HepG2 (cell line): ENCODE results near the gene FGF14.

Experiments
- ARHGAP35 ChIP-seq: sonication (generic); formaldehyde crosslinking; IDR thresholded peaks from 2 replicates; pipeline ENCODE4 v1.9.0; 2022; ENCODE audit warnings: mild to moderate bottlenecking, inconsistent platforms, moderate library complexity, missing genetic modification reagents, borderline replicate concordance
- CEBPG ChIP-seq: IDR thresholded peaks from 2 replicates; pipeline ENCODE4 v1.6.1; 2016
- FOXM1 ChIP-seq: sonication (generic); formaldehyde crosslinking; IDR thresholded peaks from 2 replicates; pipeline ENCODE4 v1.5.0; 2020; ENCODE audit warnings: missing genetic modification reagents
- HNRNPH1 ChIP-seq: fragments of 200-400 bp; formaldehyde crosslinking; optimal IDR thresholded peaks from 2 replicates; pipeline ENCODE3; 2017; ENCODE audit warnings: mild to moderate bottlenecking, low read depth, low read length
- MATR3 ChIP-seq: sonication (generic); formaldehyde crosslinking; IDR thresholded peaks from 2 replicates; pipeline ENCODE4 v1.4.0; 2020; ENCODE audit warnings: missing genetic modification reagents
- RORA ChIP-seq: sonication (generic); formaldehyde crosslinking; IDR thresholded peaks from 2 replicates; pipeline ENCODE4 v1.5.0; 2020; ENCODE audit warnings: mild to moderate bottlenecking, missing genetic modification reagents, moderate library complexity
- SAP130 ChIP-seq: IDR thresholded peaks from 2 replicates; pipeline ENCODE4 v1.6.1; 2016; ENCODE audit warnings: low read depth
- TAF1 ChIP-seq: sonication (generic); formaldehyde crosslinking; IDR thresholded peaks from 2 replicates; pipeline ENCODE4 v1.4.0; 2020; ENCODE audit warnings: missing genetic modification reagents
- ZNF17 ChIP-seq: sonication (generic); formaldehyde crosslinking; IDR thresholded peaks from 2 replicates; pipeline ENCODE4 v1.5.0; 2020; ENCODE audit warnings: mild to moderate bottlenecking, missing genetic modification reagents
- ZNF253 ChIP-seq: sonication (generic); formaldehyde crosslinking; IDR thresholded peaks from 2 replicates; pipeline ENCODE4 v1.8.0; 2022; ENCODE audit warnings: mild to moderate bottlenecking, missing genetic modification reagents, borderline replicate concordance

DNA sequence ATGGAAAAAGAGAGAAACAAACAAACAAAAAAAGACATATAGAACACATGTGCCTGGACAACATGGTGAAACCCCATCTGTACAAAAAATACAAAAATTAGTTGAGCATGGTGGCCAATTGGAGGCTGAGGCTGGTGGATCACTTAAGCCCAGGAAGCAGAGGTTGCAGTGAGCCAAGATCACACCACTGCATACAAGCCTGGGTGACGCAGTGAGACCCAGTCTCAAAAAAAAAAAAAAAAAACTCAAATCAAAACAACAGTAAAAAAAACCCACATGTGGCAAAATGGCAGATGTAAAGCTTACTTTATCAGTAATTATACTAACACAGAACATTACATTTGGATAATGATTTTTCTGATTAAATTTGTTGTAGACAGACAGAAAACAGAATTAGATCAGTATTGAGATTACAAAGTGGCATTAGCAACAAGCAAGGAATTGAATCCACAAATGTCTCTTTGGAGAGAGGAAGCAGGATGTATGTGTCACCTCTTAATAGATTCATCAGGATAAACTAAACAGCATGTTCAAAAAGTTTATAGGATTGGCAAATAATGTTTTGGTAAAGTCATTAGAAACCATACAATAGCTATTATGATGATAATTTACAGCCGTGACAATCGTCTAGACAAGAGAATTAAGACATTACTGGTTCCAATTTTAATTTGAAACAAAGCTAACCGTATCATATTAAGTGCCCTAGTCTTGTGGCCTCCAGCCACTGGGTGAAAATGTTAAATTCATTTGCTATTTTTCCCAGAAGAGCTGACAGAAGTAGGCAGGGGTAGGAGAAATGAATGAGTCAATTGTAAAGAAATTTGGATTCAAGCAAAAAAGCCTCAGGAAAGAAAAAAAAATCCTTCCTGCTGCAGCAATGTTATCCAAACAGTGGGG, 206.0 kb downstream of the FGF14 start:
- TF ChIP-seq MATR3 (CRISPR knock-in tag) (no peak), RORA (CRISPR knock-in tag) (no peak), TAF1 (CRISPR knock-in tag) (no peak), FOXM1 (no peak), HNRNPH1 (no peak), CEBPG (CRISPR knock-in tag) (no peak), ZNF17 (no peak), ARHGAP35 (CRISPR knock-in tag) (no peak), ZNF253 (CRISPR knock-in tag) (no peak), SAP130 (CRISPR knock-in tag) (no peak)
